HG03135 (cell line): ENCODE results near the gene IQCF2.
"Not testable (repeated sequence)": the region's sequence is repeated elsewhere in the genome, so short reads cannot be mapped to it uniquely, and the experiment has no call there.

ENCODE experiments used
- ATAC-seq: cut with Tn5 transposase; IDR thresholded peaks from one replicate; pipeline ENCODE4 v1.9.1; 2021; ENCODE audit warnings: mild to moderate bottlenecking, moderate library complexity; ENCODE audit not compliant: unreplicated experiment

Gene IQCF2

DNA sequence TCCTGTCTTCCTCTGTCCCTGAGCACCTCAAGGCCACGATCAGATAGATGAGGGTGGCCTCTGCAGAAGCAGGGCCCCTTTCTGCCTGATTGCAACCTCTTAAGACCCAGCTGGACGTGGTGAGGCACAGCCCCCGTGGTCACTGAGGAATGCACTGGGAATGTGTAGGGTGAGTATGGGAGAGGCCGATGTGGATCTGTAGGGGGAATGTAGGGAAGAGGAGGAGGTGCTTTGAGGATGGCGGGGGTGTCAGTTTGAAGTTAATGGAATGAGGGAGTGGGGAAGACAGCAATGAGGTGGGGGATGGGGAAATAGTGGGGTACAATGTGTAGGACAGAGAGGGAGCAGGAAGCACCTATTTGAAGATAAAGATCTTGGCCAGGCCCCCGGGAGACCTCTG lies 14.8 kb downstream of the IQCF2 start:
- ATAC-seq, result no peak

DNA sequence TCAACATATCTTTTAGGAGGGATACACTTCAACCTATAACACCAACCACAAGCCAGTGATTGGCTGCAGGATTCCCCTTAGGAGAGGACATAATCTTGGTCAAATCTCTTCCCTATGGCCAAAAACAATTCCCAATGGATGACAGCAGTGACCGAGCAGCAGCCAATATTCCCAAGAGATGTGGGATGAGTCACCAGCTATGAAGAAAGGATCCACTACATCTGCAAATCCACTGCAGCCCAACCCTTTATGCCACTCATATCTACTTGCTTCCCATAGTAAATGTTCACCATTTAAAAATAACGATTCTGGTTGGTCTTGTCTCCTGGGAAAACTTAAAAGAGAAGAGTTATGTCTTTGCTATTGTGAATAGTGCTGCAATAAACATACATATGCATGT lies 18.5 kb downstream of the IQCF2 start:
- no peak for ATAC-seq

DNA sequence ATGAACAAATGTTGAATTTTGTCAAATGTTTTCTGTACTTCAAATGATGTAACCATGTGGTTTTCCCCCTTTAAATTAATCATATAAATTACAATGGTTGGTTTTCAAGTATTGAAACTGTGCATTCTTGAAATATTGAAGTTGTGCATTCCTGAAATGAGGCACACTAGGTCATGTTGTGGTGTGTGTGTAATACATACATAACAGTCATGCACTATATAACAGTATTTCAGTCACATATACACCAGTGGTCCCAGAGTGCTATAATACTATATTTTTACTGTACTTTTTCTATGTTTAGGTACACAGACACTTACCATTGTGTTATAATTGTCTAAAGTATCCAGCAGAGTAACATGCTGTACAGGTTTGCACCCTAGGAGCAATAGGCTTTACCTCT lies 25.0 kb downstream of the IQCF2 start:
- ATAC-seq, result no peak

DNA sequence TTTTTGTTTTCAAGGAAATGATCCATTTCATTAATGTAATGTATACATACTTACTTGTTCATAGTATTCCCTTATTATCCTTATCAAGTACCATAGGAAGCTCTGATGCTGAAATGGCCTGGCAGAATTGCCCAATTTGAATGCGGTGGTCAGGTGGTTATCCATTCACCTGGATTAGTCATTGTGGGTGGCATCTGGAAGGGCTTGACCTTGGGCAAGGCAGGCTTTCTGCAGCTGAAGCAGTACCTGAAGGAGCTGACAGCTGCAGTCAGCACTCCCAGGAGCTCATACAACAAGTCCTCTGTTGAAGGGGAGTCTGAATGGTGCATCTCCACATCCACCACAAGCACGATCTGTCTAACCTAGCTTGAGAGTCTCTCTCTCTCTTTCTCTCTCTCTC lies 26.2 kb downstream of the IQCF2 start:
- no peak for ATAC-seq

DNA sequence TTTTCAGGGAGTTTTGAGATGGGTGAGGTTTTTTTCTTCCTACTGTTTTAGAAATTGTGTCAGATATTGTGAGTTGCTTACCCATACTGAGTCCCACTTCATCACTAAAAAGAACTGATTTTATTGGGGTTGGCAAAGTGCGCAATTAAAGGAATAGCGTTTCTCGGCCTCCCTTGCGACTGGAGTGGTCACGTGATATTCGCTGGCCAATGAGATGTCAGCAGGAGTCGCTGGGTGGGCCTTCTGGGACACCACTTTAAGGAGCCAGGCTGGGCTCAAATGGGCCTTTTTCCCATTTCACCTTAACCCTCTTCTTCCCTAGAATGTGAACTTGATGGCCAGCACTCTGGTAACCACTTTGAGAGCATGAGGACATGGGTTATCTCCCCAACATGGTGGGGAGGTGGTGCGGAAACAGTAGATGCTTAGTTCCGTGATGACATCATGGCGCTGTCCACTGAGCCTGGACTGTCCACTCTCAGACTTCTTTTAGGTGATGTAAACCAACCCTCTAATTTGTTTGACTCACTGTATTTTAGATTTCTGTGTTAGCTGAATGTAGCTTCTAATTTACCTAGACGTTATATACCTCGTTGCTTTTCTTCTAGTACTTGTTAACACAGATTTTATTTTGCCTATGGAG lies 27.2 kb downstream of the IQCF2 start:
- no peak for ATAC-seq

DNA sequence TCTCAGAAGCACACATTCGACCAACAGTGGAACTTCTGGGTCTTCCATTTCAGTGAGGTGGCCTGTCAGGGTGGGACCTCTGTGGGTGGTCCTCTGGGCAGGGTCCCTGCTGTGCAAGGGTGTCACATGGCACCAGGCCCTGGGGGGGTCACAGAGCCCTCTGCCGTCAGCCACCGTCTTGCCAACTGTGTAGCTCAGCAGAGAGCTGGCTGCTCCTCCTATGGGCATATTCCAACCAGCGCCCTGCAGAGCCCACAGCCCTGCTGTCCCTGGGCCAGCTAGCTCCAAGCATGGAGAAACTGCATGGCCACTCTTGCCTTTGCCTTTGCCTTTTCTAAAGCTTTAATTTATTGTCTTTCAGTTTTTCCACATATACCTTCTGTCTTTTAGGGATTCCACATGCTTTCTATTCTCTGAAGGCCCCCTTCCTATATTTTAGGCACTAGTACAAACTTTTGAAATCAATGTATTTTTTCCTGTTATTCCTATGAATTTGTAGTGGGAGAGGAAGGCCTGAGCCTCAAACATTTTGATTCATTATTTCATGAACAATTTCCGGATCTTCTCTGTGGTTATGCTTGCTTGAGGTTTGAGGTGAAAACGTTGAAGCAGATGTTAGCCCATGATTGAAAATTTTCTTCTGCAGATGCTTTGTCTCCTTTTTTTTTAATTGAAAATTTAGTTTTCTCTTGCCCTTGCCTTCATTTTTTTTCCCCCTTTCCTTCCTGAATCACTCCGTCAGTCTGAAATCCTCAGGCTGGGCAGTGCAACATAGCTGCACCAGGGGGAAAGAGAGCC lies 30.0 kb downstream of the IQCF2 start:
- ATAC-seq, result no peak

DNA sequence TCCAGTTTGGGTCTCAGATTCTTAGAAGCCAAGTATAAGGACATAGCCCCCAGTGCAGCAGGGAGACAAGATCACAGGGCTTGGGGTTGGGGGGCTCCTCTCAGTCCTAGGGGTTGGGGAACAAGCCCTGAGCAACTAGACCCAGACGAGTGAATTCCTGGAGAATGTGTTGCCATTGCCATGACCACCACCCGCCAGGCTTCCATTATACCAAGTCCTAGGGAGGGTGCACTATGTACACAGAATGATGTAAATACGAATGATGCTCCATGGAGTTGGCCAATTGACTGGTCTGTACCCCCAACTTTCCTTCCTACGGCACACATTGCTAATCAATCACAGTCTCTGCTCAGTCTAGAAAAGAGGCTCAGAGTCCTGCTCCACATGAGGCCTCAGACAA lies 33.0 kb downstream of the IQCF2 start:
- no peak for ATAC-seq

DNA sequence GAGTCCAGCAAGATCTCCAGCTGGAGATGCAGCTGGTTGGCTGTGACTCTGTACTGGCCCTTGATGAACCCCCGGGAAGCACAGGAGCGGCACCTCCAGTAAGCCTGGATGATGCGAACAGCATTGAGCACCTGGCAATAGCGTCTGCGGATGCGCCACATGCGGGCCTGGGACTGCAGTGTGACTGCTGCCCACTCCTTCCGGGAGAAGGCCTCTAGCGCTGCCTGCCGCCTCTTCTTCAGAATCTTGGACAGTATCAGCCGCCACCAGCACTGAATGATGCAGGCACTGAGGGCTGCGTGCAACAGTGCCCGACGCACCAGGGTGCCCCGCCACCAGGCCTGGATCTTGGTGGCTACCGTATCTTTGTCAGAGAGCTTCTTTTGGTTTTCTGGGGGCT lies 33.5 kb downstream of the IQCF2 start:
- ATAC-seq, result no peak

DNA sequence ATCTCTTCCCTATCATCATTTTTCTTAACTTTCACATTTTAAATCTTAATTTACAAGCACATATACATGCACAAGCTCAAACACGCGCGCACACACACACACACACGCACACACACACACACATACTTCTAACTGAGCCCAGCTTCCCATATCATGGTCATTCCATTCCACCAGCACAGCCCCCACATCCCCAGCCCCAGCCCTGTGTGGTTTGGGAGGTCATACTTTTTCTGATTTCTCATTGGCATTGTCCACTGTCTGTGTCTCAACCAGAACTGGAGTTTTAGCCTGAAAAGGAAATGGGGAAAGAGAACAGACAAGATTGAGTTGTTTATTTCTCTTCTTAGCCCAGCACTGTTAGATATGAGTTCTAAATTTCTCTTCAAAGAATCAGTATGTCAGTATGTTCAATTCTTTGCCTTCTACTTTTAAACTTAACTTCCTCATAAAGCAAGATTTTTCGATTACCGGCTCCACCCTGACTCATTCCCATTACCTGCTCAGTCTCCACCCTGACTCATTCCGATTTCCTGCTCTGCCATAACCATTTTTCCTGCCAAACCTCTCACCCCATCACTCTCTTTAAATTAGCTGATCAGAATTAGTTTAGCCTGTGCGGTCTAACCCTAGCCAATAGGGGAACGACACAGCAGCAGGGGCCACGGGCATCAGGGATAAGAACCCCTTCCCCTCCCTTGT lies 35.3 kb downstream of the IQCF2 start:
- ATAC-seq, result no peak

DNA sequence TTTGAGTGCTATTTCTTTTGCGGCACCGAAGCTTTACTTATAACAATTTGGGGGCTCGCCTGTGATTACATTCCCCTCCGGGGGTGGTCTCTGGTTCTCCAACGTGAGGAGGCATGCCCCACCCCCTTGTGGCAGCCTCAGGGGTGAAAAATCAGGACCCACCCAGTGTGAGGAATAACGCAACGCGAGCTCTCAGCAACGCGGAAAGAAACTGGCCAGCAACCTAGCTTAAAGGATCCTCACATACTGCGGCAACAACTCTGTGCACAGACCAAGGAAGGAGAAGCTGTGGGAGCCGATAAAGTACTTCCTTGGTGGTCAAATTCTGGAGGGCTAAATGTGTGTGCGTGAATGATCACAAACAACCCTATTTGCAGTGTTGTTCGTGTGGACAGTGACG lies 36.0 kb downstream of the IQCF2 start:
- no peak for ATAC-seq

DNA sequence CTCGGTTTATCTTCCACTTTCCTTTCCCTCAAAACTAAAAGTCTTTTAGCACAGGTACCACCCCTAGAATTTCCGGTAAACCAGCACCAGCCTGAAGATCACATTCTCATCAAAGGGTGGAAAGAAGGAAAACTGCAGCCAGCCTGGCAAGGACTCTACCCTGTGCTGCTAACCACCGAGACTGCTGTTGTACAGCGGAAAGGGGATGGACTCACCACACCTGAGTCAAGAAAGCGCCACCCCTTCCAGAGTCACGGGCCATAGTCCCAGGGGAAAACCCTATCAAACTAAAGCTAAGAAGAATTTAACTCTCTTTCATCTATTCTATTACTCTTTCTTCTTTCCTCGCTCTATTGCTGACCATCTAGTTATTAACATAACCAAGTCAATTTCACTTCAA lies 38.6 kb downstream of the IQCF2 start:
- ATAC-seq, result not testable (repeated sequence)

DNA sequence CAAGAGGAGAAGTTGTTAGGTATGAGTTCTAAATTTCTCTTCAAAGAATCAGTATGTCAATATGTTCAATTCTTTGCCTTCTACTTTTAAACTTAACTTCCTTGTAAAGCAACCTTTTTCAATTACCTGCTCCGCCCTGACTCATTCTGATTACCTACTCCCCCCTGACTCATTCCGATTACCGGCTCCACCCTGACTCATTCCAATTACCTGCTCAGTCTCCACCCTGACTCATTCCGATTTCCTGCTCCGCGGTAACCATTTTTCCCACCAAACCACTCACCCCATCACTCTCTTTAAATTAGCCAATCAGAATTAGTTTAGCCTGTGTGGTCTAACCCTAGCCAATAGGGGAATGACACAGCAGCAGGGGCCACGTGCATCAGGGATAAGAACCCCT lies 40.9 kb downstream of the IQCF2 start:
- ATAC-seq, result not testable (repeated sequence)

DNA sequence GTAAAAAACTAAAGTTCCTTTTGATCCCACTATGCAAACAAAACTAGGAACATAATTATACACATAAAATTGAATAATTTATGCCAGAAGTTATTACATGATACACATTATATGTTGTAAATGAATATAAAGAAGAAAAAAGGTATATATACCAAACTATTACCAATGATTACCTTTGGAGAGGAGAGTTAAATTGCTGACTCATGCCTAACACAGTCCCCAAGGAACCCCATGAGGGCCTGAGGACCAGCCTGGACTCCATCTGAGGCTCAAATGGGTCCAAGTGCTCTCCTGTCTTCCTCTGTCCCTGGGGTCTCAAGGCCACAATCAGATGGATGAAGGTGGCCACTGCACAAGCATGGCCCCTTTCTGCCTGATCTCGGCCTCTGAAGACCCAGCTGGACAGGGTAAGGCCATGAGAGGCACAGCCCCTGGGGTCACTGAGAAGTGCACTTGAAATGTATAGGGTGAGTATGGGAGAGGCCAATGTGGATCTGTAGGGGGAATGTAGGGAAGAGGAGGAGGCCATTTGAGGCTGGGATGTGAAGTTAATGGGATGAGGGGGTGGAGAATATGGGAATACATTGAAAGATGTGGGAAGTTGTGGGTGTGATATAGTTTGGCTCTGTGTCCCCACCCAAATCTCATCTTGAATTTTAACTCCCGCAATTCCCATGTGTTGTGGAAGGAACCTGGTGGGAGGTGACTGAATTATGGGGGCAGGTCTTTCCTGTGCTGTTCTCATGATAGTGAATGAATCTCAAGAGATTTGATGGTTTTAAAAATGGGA lies 42.8 kb downstream of the IQCF2 start:
- ATAC-seq, result no peak

DNA sequence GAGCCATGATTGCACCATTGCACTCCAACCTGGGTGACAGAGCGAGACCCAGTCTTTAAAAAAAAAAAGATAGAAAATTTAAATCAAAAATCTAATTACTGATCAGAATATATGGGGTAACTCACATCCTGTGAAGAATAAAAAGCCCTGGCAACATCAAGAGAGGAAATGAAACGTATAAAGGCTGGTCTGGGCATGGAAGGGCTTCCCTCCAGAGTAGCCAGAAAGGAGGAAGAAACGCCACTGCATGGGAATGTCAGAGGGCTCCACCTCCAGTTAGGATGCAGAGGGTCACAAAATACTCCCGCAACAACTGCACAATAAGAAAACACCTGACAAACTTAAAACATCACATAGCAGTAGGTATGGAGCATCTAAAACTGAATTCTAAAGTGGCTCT lies 46.6 kb downstream of the IQCF2 start:
- no peak for ATAC-seq
